GM12878 (cell line): Measurements from ENCODE around the gene DLGAP3. TPM values are rescaled to one million over a fixed set of nuclear protein-coding genes. Genes with fewer than 3 reads are reported as not detected.
"Not testable (repeated sequence)": the region's sequence is repeated elsewhere in the genome, so short reads cannot be mapped to it uniquely, and the experiment has no call there.

ENCODE experiments used
- ATAC-seq: fragments of 200-7000 bp; cut with Tn5 transposase; 3 replicates; pipeline ENCODE4 v1.9.1; 2020; ENCODE audit warnings: mild to moderate bottlenecking, moderate library complexity
- BruUV-seq: library from RNA; stranded (reverse); fragments of 400-500 nt; replicated peaks from 2 replicates; lab custom pipeline; 2021; lab: Mats Ljungman, UMichigan
- CTCF ChIA-PET: fragments of 300-600 bp; sonication (Branson Sonifier 250); formaldehyde crosslinking; extraction: SDS; loops from one replicate; lab custom pipeline; 2021; ENCODE audit warnings: inconsistent platforms; lab: Yijun Ruan, JAX
- POLR2A ChIA-PET: fragments of 350-600 bp; formaldehyde crosslinking; extraction: SDS; loops from one replicate; lab custom pipeline; 2021; ENCODE audit warnings: inconsistent platforms; lab: Charles Lee
- RAD21 ChIA-PET: fragments of 300-600 bp; sonication (Branson Sonifier 250); formaldehyde crosslinking; loops from one replicate; lab custom pipeline; 2023; ENCODE audit warnings: antibody characterized with exemption; ENCODE audit not compliant: unreplicated experiment; lab: Charles Lee
- SMC1A ChIA-PET: fragments of 300-600 bp; sonication (Branson Sonifier 250); formaldehyde crosslinking; loops from one replicate; lab custom pipeline; 2023; ENCODE audit not compliant: unreplicated experiment, uncharacterized antibody; lab: Charles Lee
- DNase-seq: peaks from one replicate; pipeline ENCODE4 v3.0.0-alpha.2; 2011; ENCODE audit warnings: low read depth, low spot score
- FAIRE-seq: peaks from 3 replicates; lab custom pipeline; 2011; peaks lifted over from hg19 to GRCh38; lab: Jason Lieb, UNC
- H2AFZ ChIP-seq: 2 replicates; pipeline ENCODE4 v1.6.0; 2011; ENCODE audit warnings: low read depth, low read length, control low read depth; ENCODE audit not compliant: control insufficient read depth
- H3K27ac ChIP-seq: 2 replicates; pipeline ENCODE4 v1.5.1; 2011; ENCODE audit warnings: control low read depth; ENCODE audit not compliant: control insufficient read depth, insufficient read depth
- H3K27me3 ChIP-seq, 2 experiments: replicated peaks in 1 of 2; 2 replicates each; pipeline versions ENCODE4 v1.6.0 to v1.6.1; 2011; ENCODE audit warnings: low read length in 1 of 2; ENCODE audit not compliant: control insufficient read depth in 2 of 2, insufficient read depth in 2 of 2
- H3K36me3 ChIP-seq, 2 experiments: 2 replicates each; pipeline ENCODE4 v1.5.1; 2011; ENCODE audit warnings: low read length in 1 of 2; ENCODE audit not compliant: control insufficient read depth in 2 of 2, insufficient read depth in 2 of 2
- H3K4me1 ChIP-seq: 2 replicates; pipeline ENCODE4 v1.6.1; 2011; ENCODE audit warnings: mild to moderate bottlenecking, low read length, moderate library complexity, mixed read lengths; ENCODE audit not compliant: control insufficient read depth, insufficient read depth
- H3K4me2 ChIP-seq: 2 replicates; pipeline ENCODE4 v1.6.0; 2011; ENCODE audit warnings: control low read depth; ENCODE audit not compliant: control insufficient read depth, insufficient read depth
- H3K4me3 ChIP-seq: fragments of 200-600 bp; sonication (generic); 2 replicates; pipeline ENCODE4 v1.5.1; 2016
- H3K79me2 ChIP-seq: 2 replicates; pipeline ENCODE4 v1.6.0; 2011; ENCODE audit warnings: low read length; ENCODE audit not compliant: control insufficient read depth, insufficient read depth
- H3K9ac ChIP-seq: 2 replicates; pipeline ENCODE4 v1.8.0; 2011; ENCODE audit warnings: low read length, control low read depth, mixed read lengths; ENCODE audit not compliant: control insufficient read depth, insufficient read depth
- H3K9me3 ChIP-seq: replicated peaks from 3 replicates; pipeline ENCODE4 v1.5.1; 2011; ENCODE audit warnings: mild to moderate bottlenecking, low read length; ENCODE audit not compliant: control insufficient read depth, insufficient read depth
- H4K20me1 ChIP-seq: 2 replicates; pipeline ENCODE4 v1.6.0; 2011; ENCODE audit not compliant: control insufficient read depth, insufficient read depth
- WGBS: methylation state at CpG from one replicate; pipeline ENCODE4 v1.1.6; 2016; ENCODE audit warnings: low lambda C conversion rate; ENCODE audit not compliant: insufficient replicate concordance, insufficient coverage; ENCODE audit errors: missing lambda C conversion rate; 5-methylcytosine and 5-hydroxymethylcytosine counted together
- in situ Hi-C: fragments of 300-500 bp; cut with MboI; formaldehyde crosslinking; loops from 9 replicates; pipeline ENCODE4 v1.14.3; 2018; ENCODE audit warnings: mixed read lengths
- intact Hi-C: fragments of 100-400 bp; cut with micrococcal nuclease; formaldehyde crosslinking; loops from one replicate; pipeline ENCODE4 v1.14.2; 2022; ENCODE audit not compliant: unreplicated experiment
- polyA plus RNA-seq, 11 experiments: library from polyadenylated mRNA; depleted of rRNA in 4 of 11; unstranded in 6 of 11; stranded (reverse) in 5 of 11; fragments of >200 nt; fragmentation: Nextera tagmentation in 4 of 11; fragmentation: Illumina TruSeq in 1 of 11; extraction: Ambion mirVana in 4 of 11; extraction: Trizol in 1 of 11; gene quantifications; 1 replicate in 1 of 11; 2 replicates in 10 of 11; pipeline versions ENCODE4 v1.2.1 to v1.2.3, GENCODE V29; 2011 to 2016; ENCODE audit warnings: inconsistent platforms in 2 of 11, missing spikeins in 2 of 11, low read depth in 1 of 11
- total RNA-seq, 4 experiments: library from RNA; depleted of rRNA in 3 of 4; stranded (reverse); fragments of >200 nt in 3 of 4; fragmentation: Illumina TruSeq in 1 of 4; extraction: Trizol in 1 of 4; gene quantifications; 2 replicates each; pipeline versions ENCODE4 v1.2.1 to v1.2.3, GENCODE V29; 2013 to 2021

DLGAP3 gene
- total and polyA plus RNA-seq, 10 of the 15 experiments (the other 5 are each of a cell fraction or from before 2014, with no cell fraction given) = 0.03 to 0.15 (median 0.08) TPM; not detected in 4

DNA sequence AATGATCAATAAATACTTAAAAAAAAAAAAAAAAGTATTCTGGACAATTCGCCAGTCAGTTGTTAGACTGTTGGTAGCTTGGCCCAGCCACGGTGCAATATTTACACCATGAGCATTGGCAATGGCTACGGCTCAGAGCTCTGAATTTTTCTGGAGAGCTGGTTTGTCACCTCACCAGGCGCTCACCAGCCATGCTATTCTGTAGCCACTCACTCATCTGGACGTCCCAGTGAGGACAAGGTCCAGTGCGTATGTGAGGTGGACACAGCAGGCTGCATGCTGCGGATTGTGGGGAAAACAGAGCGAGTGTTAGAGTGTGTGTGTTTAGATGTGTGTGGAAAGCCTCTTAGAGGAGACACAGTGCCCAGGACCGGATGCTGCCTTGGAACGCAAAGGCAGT, 19.3 kb upstream of the DLGAP3 start:
- H3K4me2 ChIP-seq, intact Hi-C loops, SMC1A ChIA-PET, FAIRE-seq, BruUV-seq, DNase-seq, H4K20me1 ChIP-seq, H3K36me3 ChIP-seq, H3K4me1 ChIP-seq, H3K27ac ChIP-seq, H3K9me3 ChIP-seq, H3K27me3 ChIP-seq, ATAC-seq, RAD21 ChIA-PET, CTCF ChIA-PET, H2AFZ ChIP-seq, H3K79me2 ChIP-seq, POLR2A ChIA-PET, in situ Hi-C loops, H3K4me3 ChIP-seq, H3K9ac ChIP-seq: not testable (repeated sequence)
- WGBS = 45% methylated on average over 10 of the region's 10 CpGs

DNA sequence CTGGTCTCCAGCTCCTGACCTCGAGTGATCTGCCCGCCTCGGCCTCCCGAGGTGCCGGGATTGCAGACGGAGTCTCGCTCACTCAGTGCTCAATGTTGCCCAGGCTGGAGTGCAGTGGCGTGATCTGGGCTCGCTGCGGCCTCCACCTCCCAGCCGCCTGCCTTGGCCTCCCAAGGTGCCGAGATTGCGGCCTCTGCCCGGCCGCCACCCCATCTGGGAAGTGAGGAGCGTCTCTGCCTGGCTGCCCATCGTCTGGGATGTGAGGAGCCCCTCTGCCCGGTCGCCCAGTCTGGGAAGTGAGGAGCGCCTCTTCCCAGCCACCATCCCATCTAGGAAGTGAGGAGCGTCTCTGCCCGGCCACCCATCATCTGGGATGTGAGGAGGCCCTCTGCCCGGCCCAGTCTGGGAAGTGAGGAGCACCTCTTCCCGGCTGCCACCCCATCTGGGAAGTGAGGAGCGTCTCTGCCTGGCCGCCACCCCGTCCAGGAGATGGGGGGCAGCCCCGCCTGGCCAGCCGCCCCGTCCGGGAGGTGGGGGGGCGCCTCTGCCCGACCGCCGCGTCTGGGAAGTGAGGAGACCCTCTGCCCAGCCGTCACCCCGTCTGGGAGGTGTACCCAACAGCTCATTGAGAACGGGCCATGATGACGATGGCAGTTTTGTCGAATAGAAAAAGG, 18.3 kb upstream of the DLGAP3 start:
- SMC1A ChIA-PET, H3K27ac ChIP-seq, H3K4me3 ChIP-seq, H3K36me3 ChIP-seq, intact Hi-C loops, POLR2A ChIA-PET, ATAC-seq, H3K4me2 ChIP-seq, CTCF ChIA-PET, H3K4me1 ChIP-seq, in situ Hi-C loops, H4K20me1 ChIP-seq, BruUV-seq, RAD21 ChIA-PET, H3K27me3 ChIP-seq, DNase-seq, H3K79me2 ChIP-seq, H3K9ac ChIP-seq, FAIRE-seq, H3K9me3 ChIP-seq, H2AFZ ChIP-seq: not testable (repeated sequence)
- WGBS = 68% methylated on average over 41 of the region's 41 CpGs
